HG02973 (cell line): ENCODE measurements around the gene PLA2G4A.

Source experiments
- ATAC-seq: cut with Tn5 transposase; IDR thresholded peaks from one replicate; pipeline ENCODE4 v1.9.1; 2021; ENCODE audit warnings: moderate library complexity; ENCODE audit not compliant: unreplicated experiment

PLA2G4A gene

GRCh38 chr1:186975220-186975619 lies 146.5 kb downstream of the PLA2G4A start:
- ATAC-seq: no peak

- no peak for ATAC-seq
These were observed 148.0 kb downstream of the PLA2G4A start for GRCh38 chr1:186976700-186977099.

- no peak for ATAC-seq
These were observed 148.7 kb downstream of the PLA2G4A start for GRCh38 chr1:186977266-186977957.

GRCh38 chr1:186978596-186979556 lies 150.1 kb downstream of the PLA2G4A start:
- no peak for ATAC-seq

- ATAC-seq: no peak
These were observed 151.7 kb downstream of the PLA2G4A start for GRCh38 chr1:186980400-186980799.

GRCh38 chr1:186982116-186982515 lies 153.4 kb downstream of the PLA2G4A start:
- no peak for ATAC-seq

GRCh38 chr1:186983327-186983726 lies 154.6 kb downstream of the PLA2G4A start:
- no peak for ATAC-seq

GRCh38 chr1:186984959-186985358 lies 156.2 kb downstream of the PLA2G4A start:
- ATAC-seq: no peak

GRCh38 chr1:186985889-186986491 lies 157.2 kb downstream of the PLA2G4A start:
- no peak for ATAC-seq

- no peak for ATAC-seq
These were observed 158.3 kb downstream of the PLA2G4A start for GRCh38 chr1:186987065-186987464.

GRCh38 chr1:186987769-186988168 lies 159.0 kb downstream of the PLA2G4A start:
- ATAC-seq: no peak

GRCh38 chr1:186993996-186994395 lies 165.2 kb downstream of the PLA2G4A start:
- ATAC-seq: no peak

GRCh38 chr1:186994897-186995296 lies 166.1 kb downstream of the PLA2G4A start:
- peak; percentile 41 for ATAC-seq

GRCh38 chr1:186996816-186997215 lies 168.1 kb downstream of the PLA2G4A start:
- ATAC-seq: no peak

- ATAC-seq: no peak
These were observed 169.1 kb downstream of the PLA2G4A start for GRCh38 chr1:186997877-186998276.

- ATAC-seq: no peak
These were observed 170.8 kb downstream of the PLA2G4A start for GRCh38 chr1:186999506-186999905.

- no peak for ATAC-seq
These were observed 172.6 kb downstream of the PLA2G4A start for GRCh38 chr1:187001198-187001889.

- no peak for ATAC-seq
These were observed 174.6 kb downstream of the PLA2G4A start for GRCh38 chr1:187003353-187003752.

- ATAC-seq: no peak
These were observed 178.1 kb downstream of the PLA2G4A start for GRCh38 chr1:187006896-187007295.

- ATAC-seq: no peak
These were observed 180.6 kb downstream of the PLA2G4A start for GRCh38 chr1:187009320-187009719.
